ENCODE measurements around the gene MTERF4. TPM values are rescaled to one million over a fixed set of nuclear protein-coding genes. Genes with fewer than 3 reads are reported as not detected.
"Not testable (repeated sequence)": the region's sequence is repeated elsewhere in the genome, so short reads cannot be mapped to it uniquely, and the experiment has no call there.

Gene MTERF4
- total and polyA plus RNA-seq, 3 experiments from 2014 or later = 46.4 to 49.2 (median 48.0) TPM

DNA sequence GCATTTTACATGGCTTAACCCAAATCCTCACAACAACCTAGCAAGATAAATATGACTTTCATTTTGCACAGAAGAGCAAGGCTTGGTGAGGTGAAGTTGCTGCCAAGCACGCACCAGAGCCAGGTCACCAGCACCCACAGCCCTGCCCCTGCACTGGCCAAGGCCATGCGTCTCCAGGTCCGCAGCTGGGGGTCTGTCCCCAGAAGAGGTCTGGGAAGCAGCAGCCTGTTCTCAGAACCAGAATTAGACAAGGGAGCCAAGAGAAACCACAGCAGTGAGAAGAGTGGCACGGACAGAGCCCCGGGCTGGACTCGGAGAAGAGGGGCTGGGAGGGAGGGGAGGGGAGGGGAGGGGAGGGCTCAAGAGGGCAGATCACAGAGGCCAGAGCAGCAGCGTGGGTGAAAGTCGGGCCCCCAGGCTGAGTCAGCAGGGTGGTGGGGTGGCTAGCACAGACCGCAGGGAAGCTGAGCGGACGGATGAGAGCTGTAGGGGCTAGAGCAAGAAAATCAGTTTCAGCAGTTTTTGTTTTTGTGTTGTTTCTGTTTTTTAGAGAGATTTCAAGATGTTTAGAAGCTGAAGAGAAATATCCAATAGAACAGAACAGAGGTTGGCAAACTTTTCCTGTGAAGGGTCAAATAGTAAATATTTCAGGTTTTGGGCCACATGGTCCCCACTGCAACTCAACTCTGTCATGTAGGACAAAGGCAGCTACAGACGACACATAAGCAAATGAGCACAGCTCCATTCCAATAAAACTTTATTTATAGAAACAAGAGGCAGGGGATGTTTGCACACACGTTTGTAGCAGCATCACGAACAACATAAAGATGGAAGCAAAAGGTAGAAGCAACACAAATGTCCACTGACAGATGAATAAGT lies 7.4 kb upstream of the MTERF4 start:
- Histone ChIP-seq H3K4me3 (ENCODE audit: low read length) (peak overlapping the region; percentile 23), H3K4me1 (ENCODE audit: insufficient read depth, low read length) (peaks cover 63% of the 10 kb centered on the region), H3K27me3 (ENCODE audit: insufficient read depth, low read length, poor library complexity, severe bottlenecking) (no peaks in the 10 kb centered on the region), H3K27ac (ENCODE audit: low read depth, low read length) (peak overlapping the region; percentile 41), H3K9me3 (ENCODE audit: low read length) (no peaks in the 10 kb centered on the region), H3K36me3 (ENCODE audit: insufficient read depth, low read length) (no peaks in the 10 kb centered on the region)
- Mint-ChIP-seq H3K27ac (peak overlapping the region; percentile 80 to 99 (median 97)), H3K36me3 (peaks cover 3 to 84% (median 6%) of the 10 kb centered on the region in 3 donors), H3K9me3 (no peaks in the 10 kb centered on the region), H3K4me1 (peaks cover 48 to 85% (median 48%) of the 10 kb centered on the region in 3 donors), H3K4me3 (peak overlapping the region; percentile 78 to 95 (median 90)), H3K27me3 (no peaks in the 10 kb centered on the region)
- DNase-seq = peak in 2 of 5 donors; percentile 26 to 61
- POLR2A ChIA-PET = interaction anchor here (0.5 to 4.7 kb wide), 7 partner anchors 13 to 549 kb away, joined by 3 to 42 read pairs (median 3); partner anchors contain the start of genes PASK and PPP1R7
- CTCF ChIA-PET = interaction anchor here (1.2 to 7.7 kb wide), 6 partner anchors 9 to 40 kb away, joined by 4 to 54 read pairs (median 5); partner anchors contain the start of genes PASK and PPP1R7

DNA sequence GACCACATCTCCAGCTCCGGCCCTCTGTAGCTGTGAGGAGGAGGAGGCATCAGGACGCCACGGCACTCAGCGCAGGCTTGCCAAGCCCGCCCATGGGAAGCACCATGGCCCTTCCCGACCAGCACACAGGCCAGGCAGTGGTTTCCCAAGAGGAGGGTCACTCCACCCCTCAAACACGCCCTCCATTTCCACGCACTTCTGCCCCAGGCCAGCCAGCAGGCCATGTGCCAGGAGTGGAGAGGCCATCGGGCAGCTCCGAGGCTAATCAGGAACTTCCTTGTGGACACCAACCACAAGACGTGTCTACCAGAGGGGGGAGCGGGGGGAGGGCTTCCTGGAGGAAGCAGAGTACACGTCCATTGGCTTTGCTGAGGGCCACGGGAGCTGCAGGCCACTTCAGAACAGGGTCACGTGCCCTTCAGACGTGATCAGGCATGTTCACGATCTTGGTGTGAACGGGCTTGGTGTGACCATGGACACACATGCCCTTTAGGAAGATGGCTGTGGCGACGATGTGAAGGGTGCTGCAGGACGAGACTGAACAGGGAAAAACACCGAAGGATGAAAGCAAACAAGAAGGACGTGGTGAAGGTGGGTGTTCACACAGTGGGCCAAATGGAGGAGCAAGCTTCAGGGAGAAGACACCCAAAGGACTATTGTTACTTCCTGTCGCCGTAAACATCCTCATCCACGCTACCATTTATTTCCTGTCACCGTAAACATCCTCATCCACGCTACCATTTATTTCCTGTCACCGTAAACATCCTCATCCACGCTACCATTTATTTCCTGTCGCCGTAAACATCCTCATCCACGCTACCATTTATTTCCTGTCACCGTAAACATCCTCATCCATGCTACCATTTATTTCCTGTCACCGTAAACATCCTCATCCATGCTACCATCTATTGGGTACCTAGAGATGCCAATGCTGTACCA lies 6.5 kb upstream of the MTERF4 start:
- DNase-seq = peak in 3 of 5 donors; percentile 64 to 82 (median 65)
- peaks cover 3 to 79% (median 4%) of the 10 kb centered on the region in 3 donors for H3K36me3 Mint-ChIP-seq

DNA sequence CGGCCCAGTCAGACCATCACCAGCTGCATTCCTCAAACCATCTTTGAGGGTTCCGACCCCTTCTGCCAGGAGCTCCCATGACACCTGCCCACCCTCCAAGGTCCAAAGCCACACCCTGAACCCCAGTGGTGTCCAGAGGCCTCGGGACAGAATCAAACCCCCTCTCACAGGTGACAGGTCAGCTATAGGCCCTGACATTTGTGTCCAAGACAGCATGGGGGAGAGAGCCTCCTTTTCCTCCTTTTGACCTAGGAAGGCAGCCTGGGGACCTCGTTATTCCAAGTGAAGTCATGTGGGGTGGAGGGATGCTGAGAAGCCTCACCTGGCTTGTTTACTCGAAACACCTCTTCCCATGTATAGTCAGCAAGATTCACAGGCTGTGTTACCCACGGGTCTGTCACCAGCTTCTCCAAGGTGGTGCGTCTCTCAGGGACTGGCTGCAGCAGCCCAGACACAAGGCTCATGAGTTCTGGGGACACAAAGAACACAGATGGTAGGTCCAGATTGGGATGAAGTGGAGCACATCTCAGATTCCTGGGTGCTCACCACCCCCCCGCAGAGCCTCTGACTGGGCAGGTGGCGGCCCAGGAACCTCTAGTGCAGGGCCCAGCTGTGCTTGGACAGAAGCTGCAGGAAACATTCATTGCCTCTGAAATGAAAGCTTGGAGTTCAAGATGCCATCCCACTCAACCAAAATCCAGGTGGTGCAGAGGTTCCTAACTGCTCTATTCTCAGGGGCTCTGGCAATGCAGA lies 5.1 kb upstream of the MTERF4 start:
- no peaks in the 10 kb centered on the region for H3K9me3 Mint-ChIP-seq
- peaks cover 51 to 93% (median 57%) of the 10 kb centered on the region in 3 donors for H3K4me1 Mint-ChIP-seq
- no peak overlapping the region for H3K4me3 ChIP-seq (ENCODE audit: low read length)
- CTCF ChIA-PET = interaction anchor here (3.0 to 7.7 kb wide), 2 partner anchors 29 to 43 kb away, joined by 9 to 54 read pairs; partner anchors contain the start of genes PASK and PPP1R7
- no peaks in the 10 kb centered on the region for H3K9me3 ChIP-seq (ENCODE audit: low read length)
- H3K36me3 Mint-ChIP-seq = peaks cover 3 to 79% (median 4%) of the 10 kb centered on the region in 3 donors
- peak overlapping the region in 3 of 7 donors; percentile 15 to 68 (median 43) for H3K4me3 Mint-ChIP-seq
- no peaks in the 10 kb centered on the region for H3K27me3 ChIP-seq (ENCODE audit: insufficient read depth, low read length, poor library complexity, severe bottlenecking)
- POLR2A ChIA-PET = interaction anchor here (1.1 to 4.7 kb wide), 2 partner anchors 12 to 43 kb away, joined by 4 to 42 read pairs; partner anchors contain the start of genes PASK and PPP1R7
- no peaks in the 10 kb centered on the region for H3K27me3 Mint-ChIP-seq
- DNase-seq = no peak
- no peak overlapping the region for H3K27ac ChIP-seq (ENCODE audit: low read depth, low read length)
- H3K4me1 ChIP-seq (ENCODE audit: insufficient read depth, low read length) = peaks cover 74% of the 10 kb centered on the region
- H3K27ac Mint-ChIP-seq = peak overlapping the region; percentile 17 to 98 (median 86)
- H3K36me3 ChIP-seq (ENCODE audit: insufficient read depth, low read length) = no peaks in the 10 kb centered on the region

More for the DNA sequence above, 6.5 kb upstream of the MTERF4 start:
- H3K27ac ChIP-seq (ENCODE audit: low read depth, low read length) = peak overlapping the region; percentile 60
- Mint-ChIP-seq H3K27me3 (no peaks in the 10 kb centered on the region), H3K9me3 (no peaks in the 10 kb centered on the region), H3K4me1 (peaks cover 50 to 91% (median 55%) of the 10 kb centered on the region in 3 donors), H3K4me3 (peak overlapping the region; percentile 75 to 95 (median 89)), H3K27ac (peak overlapping the region; percentile 80 to 99 (median 97))
- ChIA-PET POLR2A (interaction anchor here (1.0 to 4.7 kb wide), 4 partner anchors 12 to 548 kb away, joined by 3 to 42 read pairs (median 9); partner anchors contain the start of genes PASK and PPP1R7), CTCF (interaction anchor here (1.1 to 7.7 kb wide), 6 partner anchors 8 to 41 kb away, joined by 3 to 54 read pairs (median 4); partner anchors contain the start of genes PASK and PPP1R7)
- no peaks in the 10 kb centered on the region for H3K27me3 ChIP-seq (ENCODE audit: insufficient read depth, low read length, poor library complexity, severe bottlenecking)
- peak overlapping the region; percentile 37 for H3K4me3 ChIP-seq (ENCODE audit: low read length)
- H3K9me3 ChIP-seq (ENCODE audit: low read length) = no peaks in the 10 kb centered on the region
- H3K4me1 ChIP-seq (ENCODE audit: insufficient read depth, low read length) = peaks cover 72% of the 10 kb centered on the region
- H3K36me3 ChIP-seq (ENCODE audit: insufficient read depth, low read length) = no peaks in the 10 kb centered on the region

DNA sequence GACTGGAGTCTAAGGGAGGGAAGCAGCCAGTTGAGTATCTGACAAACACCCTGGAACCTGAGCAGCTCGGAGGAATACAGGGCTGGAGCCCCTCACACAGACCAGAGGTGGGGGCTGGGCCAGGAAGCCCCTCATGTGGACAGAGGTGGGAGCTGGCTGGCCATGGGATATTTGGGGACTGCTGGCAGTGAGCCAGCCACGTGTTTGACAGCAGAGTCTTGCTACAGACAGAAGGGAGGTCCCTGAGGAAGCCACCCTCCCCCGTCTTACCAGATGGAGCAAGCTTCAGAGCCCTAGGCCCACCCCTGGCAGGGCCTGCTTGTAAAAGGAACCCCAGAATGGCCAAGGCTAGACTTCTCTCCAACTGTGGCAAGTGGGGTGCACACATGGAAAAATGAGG lies 3.6 kb upstream of the MTERF4 start:
- no peaks in the 10 kb centered on the region for H3K36me3 ChIP-seq (ENCODE audit: insufficient read depth, low read length)
- no peak overlapping the region for H3K4me3 ChIP-seq (ENCODE audit: low read length)
- H3K27me3 Mint-ChIP-seq = no peaks in the 10 kb centered on the region
- H3K4me1 Mint-ChIP-seq = peaks cover 41 to 88% (median 51%) of the 10 kb centered on the region in 3 donors
- H3K27me3 ChIP-seq (ENCODE audit: insufficient read depth, low read length, poor library complexity, severe bottlenecking) = no peaks in the 10 kb centered on the region
- POLR2A ChIA-PET = interaction anchor here (0.6 kb wide), 1 partner anchor 27 kb away, joined by 3 read pairs; no protein-coding TSS in a partner anchor
- CTCF ChIA-PET = interaction anchor here (1.3 kb wide), 1 partner anchor 27 kb away, joined by 4 read pairs; no protein-coding TSS in a partner anchor
- H3K27ac ChIP-seq (ENCODE audit: low read depth, low read length) = no peak overlapping the region
- H3K36me3 Mint-ChIP-seq = peaks cover 3 to 75% (median 4%) of the 10 kb centered on the region in 3 donors
- no peaks in the 10 kb centered on the region for H3K9me3 Mint-ChIP-seq
- no peak for DNase-seq
- peak overlapping the region in 7 of 8 donors; percentile 8 to 92 (median 34) for H3K27ac Mint-ChIP-seq
- peak overlapping the region in 1 of 7 donors; percentile 27 for H3K4me3 Mint-ChIP-seq
- peaks cover 74% of the 10 kb centered on the region for H3K4me1 ChIP-seq (ENCODE audit: insufficient read depth, low read length)
- H3K9me3 ChIP-seq (ENCODE audit: low read length) = no peaks in the 10 kb centered on the region

DNA sequence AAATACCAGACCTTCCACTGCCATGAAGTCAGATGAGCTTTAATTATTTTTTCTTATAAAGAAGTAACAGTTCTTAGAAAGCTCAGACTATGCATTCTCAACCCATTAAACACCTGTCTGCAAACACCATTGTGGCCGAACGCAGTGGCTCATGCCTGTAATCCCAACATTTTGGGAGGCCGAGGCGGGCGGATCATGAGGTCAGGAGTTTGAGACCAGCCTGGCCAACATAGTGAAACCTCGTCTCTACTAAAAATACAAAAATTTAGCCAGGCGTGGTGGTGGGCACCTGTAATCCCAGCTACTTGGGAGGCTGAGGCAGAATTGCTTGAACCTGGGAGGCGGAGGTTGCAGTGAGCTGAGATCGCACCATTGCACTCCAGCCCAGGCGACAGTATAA lies 2.5 kb upstream of the MTERF4 start:
- H3K4me1 Mint-ChIP-seq = peaks cover 38 to 88% (median 54%) of the 10 kb centered on the region in 3 donors
- CTCF ChIA-PET = interaction anchor here (1.2 to 1.3 kb wide), 2 partner anchors 9 to 26 kb away, joined by 3 to 4 read pairs; no protein-coding TSS in a partner anchor
- peak overlapping the region in 3 of 8 donors; percentile 50 to 89 (median 80) for H3K27ac Mint-ChIP-seq

DNA sequence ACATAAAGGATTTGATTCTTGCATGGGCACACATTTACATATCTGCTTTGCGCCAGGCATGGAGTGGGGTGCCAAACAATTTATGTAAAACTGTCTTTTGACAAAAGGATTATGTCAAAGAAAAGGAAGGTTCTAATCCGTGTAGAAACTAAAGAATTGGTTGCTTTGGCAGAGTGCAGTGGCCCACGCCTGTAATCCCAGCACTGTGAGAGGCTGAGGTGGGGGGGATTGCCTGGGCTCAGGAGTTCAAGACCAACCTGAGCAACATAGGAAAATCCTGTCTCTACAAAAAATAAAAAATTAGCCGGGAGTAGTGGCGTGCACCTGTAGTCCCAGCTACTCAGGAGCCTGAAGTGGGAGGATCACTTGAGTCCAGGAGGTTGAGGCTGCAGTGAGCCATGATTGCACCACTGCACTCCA lies 1.1 kb upstream of the MTERF4 start:
- ChIA-PET POLR2A (interaction anchor here (0.7 to 3.8 kb wide), 3 partner anchors 8 to 47 kb away, joined by 3 to 49 read pairs (median 24); partner anchors contain the start of genes PASK and PPP1R7), CTCF (interaction anchor here (1.5 to 1.6 kb wide), 2 partner anchors 10 to 47 kb away, joined by 3 to 10 read pairs; partner anchors contain the start of genes PASK and PPP1R7)
- Histone ChIP-seq H3K4me3 (ENCODE audit: low read length) (peak overlapping the region; percentile 96), H3K27me3 (ENCODE audit: insufficient read depth, low read length, poor library complexity, severe bottlenecking) (no peaks in the 10 kb centered on the region), H3K36me3 (ENCODE audit: insufficient read depth, low read length) (peaks cover 7% of the 10 kb centered on the region), H3K27ac (ENCODE audit: low read depth, low read length) (peak overlapping the region; percentile 77), H3K4me1 (ENCODE audit: insufficient read depth, low read length) (peaks cover 67% of the 10 kb centered on the region), H3K9me3 (ENCODE audit: low read length) (no peaks in the 10 kb centered on the region)
- Mint-ChIP-seq H3K27me3 (no peaks in the 10 kb centered on the region), H3K9me3 (no peaks in the 10 kb centered on the region), H3K4me3 (peak overlapping the region; percentile 95 to 99 (median 97)), H3K4me1 (peaks cover 32 to 86% (median 55%) of the 10 kb centered on the region in 3 donors), H3K36me3 (peaks cover 0 to 80% (median 9%) of the 10 kb centered on the region in 3 donors), H3K27ac (peak overlapping the region; percentile 94 to 99 (median 98))
- peak in 1 of 5 donors; percentile 25 for DNase-seq

More for the DNA sequence above, 2.5 kb upstream of the MTERF4 start:
- H3K4me3 ChIP-seq (ENCODE audit: low read length); H3K27me3 Mint-ChIP-seq; H3K27ac ChIP-seq (ENCODE audit: low read depth, low read length); H3K9me3 ChIP-seq (ENCODE audit: low read length); DNase-seq; H3K27me3 ChIP-seq (ENCODE audit: insufficient read depth, low read length, poor library complexity, severe bottlenecking); H3K9me3 Mint-ChIP-seq; POLR2A ChIA-PET; H3K36me3 ChIP-seq (ENCODE audit: insufficient read depth, low read length): not testable (repeated sequence)
- Mint-ChIP-seq H3K36me3 (peaks cover 3 to 76% (median 7%) of the 10 kb centered on the region in 3 donors), H3K4me3 (peak overlapping the region in 3 of 7 donors; percentile 51 to 99 (median 95))
- H3K4me1 ChIP-seq (ENCODE audit: insufficient read depth, low read length) = peaks cover 74% of the 10 kb centered on the region

All from CD8-positive, alpha-beta memory T cell (primary cell).